Measurements from ENCODE around the gene NBEAL2.

Gene NBEAL2, protein sequence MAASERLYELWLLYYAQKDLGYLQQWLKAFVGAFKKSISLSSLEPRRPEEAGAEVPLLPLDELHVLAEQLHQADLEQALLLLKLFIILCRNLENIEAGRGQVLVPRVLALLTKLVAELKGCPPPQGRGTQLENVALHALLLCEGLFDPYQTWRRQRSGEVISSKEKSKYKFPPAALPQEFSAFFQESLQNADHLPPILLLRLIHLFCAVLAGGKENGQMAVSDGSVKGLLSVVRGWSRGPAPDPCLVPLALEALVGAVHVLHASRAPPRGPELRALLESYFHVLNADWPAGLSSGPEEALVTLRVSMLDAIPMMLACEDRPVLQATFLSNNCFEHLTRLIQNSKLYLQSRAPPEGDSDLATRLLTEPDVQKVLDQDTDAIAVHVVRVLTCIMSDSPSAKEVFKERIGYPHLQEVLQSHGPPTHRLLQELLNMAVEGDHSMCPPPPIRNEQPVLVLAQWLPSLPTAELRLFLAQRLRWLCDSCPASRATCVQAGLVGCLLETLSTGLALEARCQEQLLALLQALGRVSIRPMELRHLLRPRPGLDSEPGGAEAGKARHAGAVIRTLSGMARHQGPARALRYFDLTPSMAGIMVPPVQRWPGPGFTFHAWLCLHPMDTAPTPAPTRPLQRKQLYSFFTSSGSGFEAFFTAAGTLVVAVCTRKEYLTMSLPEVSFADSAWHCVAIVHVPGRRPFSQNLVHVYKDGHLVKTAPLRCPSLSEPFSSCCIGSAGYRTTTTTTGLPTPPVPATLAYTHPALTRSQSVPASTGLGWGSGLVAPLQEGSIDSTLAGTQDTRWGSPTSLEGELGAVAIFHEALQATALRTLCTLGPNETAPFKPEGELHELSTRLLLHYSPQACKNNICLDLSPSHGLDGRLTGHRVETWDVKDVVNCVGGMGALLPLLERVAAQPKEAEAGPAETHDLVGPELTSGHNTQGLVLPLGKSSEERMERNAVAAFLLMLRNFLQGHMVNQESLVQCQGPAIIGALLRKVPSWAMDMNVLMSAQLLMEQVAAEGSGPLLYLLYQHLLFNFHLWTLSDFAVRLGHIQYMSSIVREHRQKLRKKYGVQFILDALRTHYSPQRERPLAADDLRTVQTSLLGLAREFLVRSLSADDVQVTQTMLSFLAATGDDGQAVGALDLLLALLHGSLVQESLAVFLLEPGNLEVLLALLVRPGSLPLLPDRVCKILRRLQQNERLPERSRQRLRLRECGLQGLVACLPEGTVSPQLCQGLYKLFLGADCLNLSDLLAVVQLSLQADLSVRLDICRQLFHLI (N-terminal part only)

DNA sequence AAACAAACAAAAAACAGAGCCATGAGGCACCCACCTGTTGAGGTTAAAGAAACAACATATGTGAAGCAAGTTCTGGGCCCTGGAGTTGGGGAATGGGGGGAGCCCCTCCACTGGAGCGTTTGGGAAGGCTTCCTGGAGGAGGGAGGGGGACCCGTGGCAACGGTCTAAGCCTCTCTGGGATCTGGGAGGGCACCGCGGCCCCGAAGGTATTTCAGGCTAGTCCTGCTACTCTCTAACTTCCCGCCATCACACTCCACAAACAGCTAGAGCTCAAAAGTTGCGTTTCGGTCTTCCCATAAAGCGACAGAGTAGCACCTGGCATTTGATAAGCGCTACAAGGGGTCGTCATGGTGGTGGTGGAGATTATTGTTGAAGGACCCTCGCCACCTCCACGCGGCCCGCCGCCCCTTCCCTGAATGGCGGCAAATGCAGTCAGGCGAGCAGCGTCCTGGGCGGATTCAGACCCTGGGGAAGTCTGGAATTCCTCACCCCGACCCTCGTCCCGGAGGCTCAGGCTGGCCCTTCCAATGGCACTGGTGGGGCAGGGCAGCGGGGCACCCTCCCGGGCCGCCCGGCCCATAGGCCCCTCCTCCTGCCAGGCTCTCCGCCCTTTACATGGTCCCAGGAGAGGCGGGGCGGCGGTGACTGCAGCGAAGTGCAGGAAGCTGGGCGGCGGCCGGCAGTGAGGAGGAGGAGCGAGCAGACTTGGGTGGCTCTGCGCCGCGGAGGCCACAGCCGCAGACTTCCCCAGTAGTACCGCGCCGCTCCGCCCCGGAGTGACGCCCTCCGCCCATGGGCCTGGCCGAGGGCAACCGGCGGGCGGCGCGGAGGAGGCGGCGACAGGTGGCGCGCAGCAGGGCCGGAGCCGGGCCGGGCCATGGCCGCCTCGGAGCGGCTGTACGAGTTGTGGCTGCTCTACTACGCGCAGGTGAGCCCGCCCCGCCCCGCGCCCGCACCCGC lies at the start of gene NBEAL2:
TSS of gene NBEAL2 (plus strand) at position 682 of the 960 bp plus-strand sequence. CDS start at position 878, 196 bp downstream.
- DNase-seq = no peak

GRCh38 chr3:46930166-46930944 lies 49.1 kb upstream of the NBEAL2 start:
- no peak for DNase-seq

GRCh38 chr3:46930945-46931403 lies 48.5 kb upstream of the NBEAL2 start:
- no peak for DNase-seq

GRCh38 chr3:46931631-46932331 lies 47.7 kb upstream of the NBEAL2 start:
- DNase-seq = no peak

DNA sequence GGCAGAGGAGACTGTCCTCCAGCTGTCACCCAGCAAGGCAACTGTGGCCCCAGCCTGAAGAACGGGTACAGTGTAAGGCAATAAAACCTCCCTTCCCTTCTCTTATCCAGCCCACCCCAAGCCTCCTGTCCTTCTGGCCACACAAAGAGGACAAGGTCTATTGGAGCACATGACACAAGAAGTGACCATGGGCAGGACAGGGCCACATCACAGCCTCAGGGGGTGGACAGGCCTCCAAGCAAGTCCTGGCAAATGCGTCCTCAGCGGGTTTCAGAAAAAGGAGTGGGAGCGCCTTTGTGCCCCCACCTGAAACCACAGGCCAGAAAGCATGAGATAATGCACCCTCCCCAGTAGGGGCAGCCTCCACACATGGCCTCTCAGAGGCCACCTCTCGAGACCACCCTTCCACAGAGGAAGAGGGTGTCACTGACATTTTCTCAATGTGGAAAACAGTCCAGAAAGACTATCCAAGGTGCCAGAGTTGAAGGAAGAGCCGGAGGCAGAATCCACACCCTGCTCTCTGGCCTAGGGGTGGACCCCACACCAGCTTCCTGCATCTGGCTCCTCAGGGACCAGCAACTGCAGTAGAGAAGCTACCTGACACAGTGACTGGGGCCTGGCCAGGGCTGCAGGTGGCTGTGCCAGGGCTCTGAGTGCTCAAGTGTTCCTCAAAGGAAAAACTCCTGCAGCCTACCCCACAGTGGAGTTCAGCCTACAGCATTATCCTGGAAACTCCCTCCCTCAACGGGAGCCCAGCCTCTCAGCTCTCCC lies 46.8 kb upstream of the NBEAL2 start:
- DNase-seq = no peak

DNA sequence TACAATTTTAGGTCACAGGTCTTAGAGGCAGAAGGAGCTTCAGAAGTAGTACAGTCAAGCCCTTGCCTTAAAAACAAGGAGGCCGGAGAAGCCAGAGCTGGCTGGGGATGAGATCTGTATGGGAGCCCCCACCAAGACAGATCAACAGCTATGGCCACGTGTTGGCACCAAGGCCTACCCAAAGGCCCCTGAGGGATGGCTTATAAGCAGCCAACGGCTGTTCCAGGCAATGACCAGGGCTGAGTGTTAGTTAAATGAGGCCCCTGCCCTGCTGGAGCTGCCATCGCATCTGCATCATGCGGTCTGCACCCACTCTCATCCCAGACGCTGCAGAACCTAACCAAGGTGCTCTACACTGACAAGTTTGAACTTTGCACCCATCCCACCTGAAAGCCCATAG lies 46.2 kb upstream of the NBEAL2 start:
- DNase-seq = no peak

DNA sequence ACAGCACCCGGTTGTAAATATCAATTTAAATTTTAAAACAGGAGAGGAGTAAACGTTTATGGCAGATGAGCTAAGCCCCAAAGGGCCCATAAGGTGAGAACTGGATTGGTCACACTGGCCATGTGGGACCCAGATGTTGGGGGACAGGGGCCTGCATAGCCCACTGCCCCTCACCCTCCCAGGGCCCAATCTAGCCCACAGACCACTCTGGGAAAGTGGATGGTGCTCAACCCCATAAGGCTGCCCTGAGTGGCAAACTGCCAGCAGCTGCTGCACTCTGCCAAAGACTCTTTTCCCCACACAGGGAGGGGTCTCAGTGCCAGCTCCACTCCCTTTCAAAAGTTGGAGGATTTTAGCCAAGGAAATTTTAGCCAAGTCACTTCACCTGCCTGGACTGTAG lies 45.4 kb upstream of the NBEAL2 start:
- no peak for DNase-seq

- no peak for DNase-seq
These were observed 44.8 kb upstream of the NBEAL2 start for GRCh38 chr3:46934498-46935167.

GRCh38 chr3:46935168-46935858 lies 44.2 kb upstream of the NBEAL2 start:
- DNase-seq = no peak

- no peak for DNase-seq
These were observed 43.4 kb upstream of the NBEAL2 start for GRCh38 chr3:46935989-46936558.

GRCh38 chr3:46936733-46937250 lies 42.7 kb upstream of the NBEAL2 start:
- DNase-seq = no peak

- DNase-seq = no peak
These were observed 41.3 kb upstream of the NBEAL2 start for GRCh38 chr3:46938118-46938517.

DNA sequence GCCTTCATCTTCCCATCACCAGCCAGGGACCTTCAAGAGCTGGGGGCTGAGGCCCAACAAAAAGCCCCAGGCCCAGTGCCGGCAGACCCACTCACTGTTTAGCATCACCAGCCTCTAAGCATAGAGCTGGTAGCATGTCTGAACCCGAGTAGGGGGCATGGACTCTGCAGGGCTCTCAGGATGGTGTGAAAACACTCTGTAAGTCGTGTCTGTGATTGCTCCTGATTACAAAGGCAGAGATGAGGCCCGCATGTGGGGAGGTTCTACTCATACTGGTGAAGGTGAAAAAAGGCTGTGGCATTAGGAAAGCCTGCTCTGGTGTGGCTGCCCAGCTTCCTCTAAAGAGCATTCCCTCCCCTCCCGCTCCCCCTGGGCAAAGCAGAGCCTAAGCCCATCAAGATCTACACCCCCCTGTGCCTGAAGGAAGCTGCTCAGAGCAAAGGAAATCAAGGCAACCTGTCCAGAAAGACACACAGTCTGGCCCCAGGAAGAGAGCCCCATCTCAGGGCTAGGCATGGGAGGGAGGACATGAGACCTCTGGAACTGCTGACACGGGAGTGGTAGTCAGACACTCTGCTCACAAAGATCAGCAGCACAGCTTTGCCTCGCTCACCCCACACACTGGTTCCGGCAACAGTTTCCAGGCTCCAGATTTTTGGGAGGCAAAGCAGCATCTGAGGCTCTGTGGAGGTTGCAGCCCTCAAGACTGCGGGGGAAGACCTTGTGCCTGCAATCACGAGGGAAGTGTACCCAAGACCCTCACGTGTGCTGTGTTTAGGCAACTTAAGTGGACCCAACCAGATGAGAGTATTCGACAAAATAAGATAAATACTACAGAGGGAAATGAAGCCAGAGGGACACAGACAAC lies 39.7 kb upstream of the NBEAL2 start:
- no peak for DNase-seq

GRCh38 chr3:46942076-46942475 lies 37.4 kb upstream of the NBEAL2 start:
- no peak for DNase-seq

DNA sequence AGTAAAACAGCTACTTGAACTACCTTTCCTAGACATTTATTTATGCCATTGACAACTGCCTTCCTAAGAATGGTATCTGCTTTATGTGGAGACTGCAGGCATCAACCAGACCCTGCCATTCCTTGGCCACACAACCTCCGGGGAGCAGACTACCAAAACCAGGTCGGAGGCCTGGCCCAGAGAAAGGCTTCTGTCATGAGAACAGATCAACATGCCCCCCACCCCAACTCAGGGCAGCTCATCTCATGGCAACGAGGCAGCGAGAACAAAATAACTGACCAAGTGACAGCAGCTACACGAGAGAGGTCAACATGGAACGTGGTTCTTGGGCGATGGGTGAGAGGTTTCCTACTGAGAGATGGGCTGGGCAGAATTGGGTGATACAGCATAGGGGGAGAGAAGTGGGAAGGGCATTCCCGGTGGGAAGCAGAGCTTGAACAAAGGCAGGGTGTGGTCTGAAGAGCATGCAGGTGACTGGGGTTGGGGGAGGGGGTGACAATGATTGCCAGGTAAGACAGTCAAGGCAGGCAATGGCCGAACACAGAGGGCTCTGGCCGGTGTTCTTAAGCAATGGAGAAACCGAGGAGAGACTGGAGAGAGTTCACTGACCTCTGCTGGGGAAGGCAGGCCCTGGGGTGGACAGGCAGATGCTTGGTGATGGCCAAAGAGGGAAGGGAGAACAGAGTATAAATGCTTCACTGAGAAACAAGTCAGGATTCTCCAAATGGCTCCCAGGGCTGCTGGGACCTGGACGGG lies 36.8 kb upstream of the NBEAL2 start:
- DNase-seq = no peak
